Sigmoid colon (tissue), 7 donors: ENCODE results near the gene ADGRF1. TPM values are rescaled to one million over a fixed set of nuclear protein-coding genes. Genes with fewer than 3 reads are reported as not detected.
"Not testable (repeated sequence)": the region's sequence is repeated elsewhere in the genome, so short reads cannot be mapped to it uniquely, and the experiment has no call there.

Experiments
- DNase-seq: peaks from one replicate; pipeline ENCODE4 v3.0.0-alpha.2; 2019
- H3K27ac ChIP-seq, 4 donors: fragments of 200-600 bp; sonication (generic); one replicate each; pipeline ENCODE4 v1.5.1; 2016 to 2019; ENCODE audit warnings: mild to moderate bottlenecking in 1 of 4
- H3K27me3 ChIP-seq, 3 donors: fragments of 200-600 bp; sonication (generic); one replicate each; pipeline ENCODE4 v1.5.1; 2019; ENCODE audit warnings: mild to moderate bottlenecking in 1 of 3
- H3K36me3 ChIP-seq, 4 donors: fragments of 200-600 bp; sonication (generic); one replicate each; pipeline ENCODE4 v1.5.1; 2016 to 2019
- H3K4me1 ChIP-seq, 4 donors: fragments of 200-600 bp; sonication (generic); one replicate each; pipeline ENCODE4 v1.5.1; 2017 to 2019
- H3K4me3 ChIP-seq, 4 donors: fragments of 200-600 bp; sonication (generic); one replicate each; pipeline ENCODE4 v1.5.1; 2017 to 2019; ENCODE audit warnings: mild to moderate bottlenecking in 2 of 4, moderate library complexity in 1 of 4
- H3K9me3 ChIP-seq, 4 donors: fragments of 200-600 bp in 3 of 4; sonication (generic) in 3 of 4; one replicate each; pipeline versions ENCODE4 v1.5.1 to v1.6.1; 2013 to 2019
- EP300 ChIP-seq, 4 donors: sonication (generic); formaldehyde crosslinking; IDR thresholded peaks; one replicate each; pipeline ENCODE4 v1.6.1; 2017; ENCODE audit warnings: antibody characterized with exemption in 4 of 4
- POLR2A ChIP-seq, 2 donors: fragments of 450-650 bp; IDR thresholded peaks; one replicate each; pipeline ENCODE4 v1.6.1; 2016; ENCODE audit warnings: antibody characterized with exemption in 2 of 2, mild to moderate bottlenecking in 2 of 2, moderate library complexity in 2 of 2
- POLR2AphosphoS5 ChIP-seq, 4 donors: sonication (generic); formaldehyde crosslinking; IDR thresholded peaks; one replicate each; pipeline ENCODE4 v1.6.1; 2017; ENCODE audit warnings: antibody characterized with exemption in 4 of 4
- WGBS, 2 donors: extraction: QIAGEN DNeasy Blood & Tissue Kit; methylation state at CpG; one replicate each; pipeline ENCODE4 v1.1.7; 2013; 5-methylcytosine and 5-hydroxymethylcytosine counted together
- intact Hi-C: fragments of 100-400 bp; cut with DNase I; formaldehyde crosslinking; loops from one replicate; pipeline ENCODE4 v1.15.1; 2023
- polyA plus RNA-seq, 3 donors: library from polyadenylated mRNA; stranded (reverse); fragments of 200-250 nt; gene quantifications; one replicate each; pipeline ENCODE4 v1.2.3, GENCODE V29; 2013
- total RNA-seq, 4 donors: library from RNA; depleted of rRNA; stranded (reverse); fragments of >200 nt; gene quantifications; one replicate each; pipeline ENCODE4 v1.1.0, GENCODE V29; 2016
- TF ChIP-seq, protein P1 (sequence below), 4 experiments: fragments of 450-650 bp in 3 of 4; fragments of 200-600 bp in 1 of 4; IDR thresholded peaks; one replicate each; pipeline ENCODE4 v1.5.1; 2016 to 2019; ENCODE audit warnings: antibody characterized with exemption in 4 of 4, mild to moderate bottlenecking in 3 of 4, moderate library complexity in 2 of 4
- donor health status: healthy with polysubstance abuse.
- donor health status: Bipolar disorder and iron deficiency.
- donor health status: healthy.

The ADGRF1 gene
- total and polyA plus RNA-seq, 7 donors, result 0.46 to 1.0 TPM; not detected in 5

- Histone ChIP-seq H3K36me3 (no peaks in the 10 kb centered on the region), H3K4me3 (no peak overlapping the region), H3K27ac (no peak overlapping the region), H3K9me3 (no peaks in the 10 kb centered on the region), H3K27me3 (no peaks in the 10 kb centered on the region), H3K4me1 (no peaks in the 10 kb centered on the region)
- DNase-seq, result no peak
- intact Hi-C loops, result no loop called here
- WGBS, 2 donors, result 30 to 57% methylated on average over 1 of the region's 1 CpG
- TF ChIP-seq POLR2A (IDR thresholded peaks at IDR 0.05), result no peak
Observed at GRCh38 chr6:46996860-46997641, 45.1 kb downstream of the ADGRF1 start.

DNA sequence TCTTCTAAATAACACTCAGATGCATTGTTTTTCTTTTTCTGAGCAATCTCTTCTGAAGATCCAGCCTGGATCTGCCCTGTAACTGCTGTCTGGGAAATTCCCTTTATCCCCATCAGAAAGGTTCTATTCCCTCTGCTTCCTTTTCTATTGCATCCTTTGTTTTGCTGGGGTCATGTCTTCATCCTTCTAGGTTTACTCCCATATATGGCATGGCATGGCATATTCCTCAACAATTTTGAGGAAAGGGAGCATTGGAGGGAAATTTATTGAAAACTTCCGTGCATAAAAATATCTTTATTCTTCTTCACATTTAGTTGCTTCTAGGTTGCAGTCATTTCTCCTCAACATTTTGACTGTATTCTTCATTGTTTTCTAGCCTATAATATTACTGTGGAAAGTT, 47.2 kb downstream of the ADGRF1 start:
- Histone ChIP-seq H3K4me3 (no peak overlapping the region), H3K9me3 (no peaks in the 10 kb centered on the region), H3K36me3 (no peaks in the 10 kb centered on the region), H3K27ac (no peak overlapping the region), H3K4me1 (peaks cover 0 to 7% (median 1%) of the 10 kb centered on the region in 4 donors), H3K27me3 (no peaks in the 10 kb centered on the region)
- intact Hi-C loops, result no loop called here
- no peak for DNase-seq
- TF ChIP-seq POLR2A (IDR thresholded peaks at IDR 0.05) (no peak), EP300 (IDR thresholded peaks at IDR 0.05) (no peak), POLR2AphosphoS5 (IDR thresholded peaks at IDR 0.05) (no peak)
- TF ChIP-seq, protein P1, sequence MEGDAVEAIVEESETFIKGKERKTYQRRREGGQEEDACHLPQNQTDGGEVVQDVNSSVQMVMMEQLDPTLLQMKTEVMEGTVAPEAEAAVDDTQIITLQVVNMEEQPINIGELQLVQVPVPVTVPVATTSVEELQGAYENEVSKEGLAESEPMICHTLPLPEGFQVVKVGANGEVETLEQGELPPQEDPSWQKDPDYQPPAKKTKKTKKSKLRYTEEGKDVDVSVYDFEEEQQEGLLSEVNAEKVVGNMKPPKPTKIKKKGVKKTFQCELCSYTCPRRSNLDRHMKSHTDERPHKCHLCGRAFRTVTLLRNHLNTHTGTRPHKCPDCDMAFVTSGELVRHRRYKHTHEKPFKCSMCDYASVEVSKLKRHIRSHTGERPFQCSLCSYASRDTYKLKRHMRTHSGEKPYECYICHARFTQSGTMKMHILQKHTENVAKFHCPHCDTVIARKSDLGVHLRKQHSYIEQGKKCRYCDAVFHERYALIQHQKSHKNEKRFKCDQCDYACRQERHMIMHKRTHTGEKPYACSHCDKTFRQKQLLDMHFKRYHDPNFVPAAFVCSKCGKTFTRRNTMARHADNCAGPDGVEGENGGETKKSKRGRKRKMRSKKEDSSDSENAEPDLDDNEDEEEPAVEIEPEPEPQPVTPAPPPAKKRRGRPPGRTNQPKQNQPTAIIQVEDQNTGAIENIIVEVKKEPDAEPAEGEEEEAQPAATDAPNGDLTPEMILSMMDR (IDR thresholded peaks at IDR 0.05), result no peak
- WGBS, 2 donors, result 40 to 49% methylated on average over 1 of the region's 1 CpG

GRCh38 chr6:46993846-46994245, 48.3 kb downstream of the ADGRF1 start:
- no peak for TF ChIP-seq POLR2AphosphoS5 (IDR thresholded peaks at IDR 0.05)
- TF ChIP-seq, protein P1 (IDR thresholded peaks at IDR 0.05), result no peak
- TF ChIP-seq POLR2A (IDR thresholded peaks at IDR 0.05), result no peak
- no peak for TF ChIP-seq EP300 (IDR thresholded peaks at IDR 0.05)
- intact Hi-C loops, result no loop called here
- no peaks in the 10 kb centered on the region for H3K9me3 ChIP-seq
- H3K4me3 ChIP-seq, result no peak overlapping the region
- H3K4me1 ChIP-seq, result peaks cover 0 to 7% (median 1%) of the 10 kb centered on the region in 4 donors
- H3K27me3 ChIP-seq, result no peaks in the 10 kb centered on the region
- no peak overlapping the region for H3K27ac ChIP-seq
- WGBS, 2 donors, result 92 to 94% methylated on average over 3 of the region's 3 CpGs
- no peak for DNase-seq
- no peaks in the 10 kb centered on the region for H3K36me3 ChIP-seq

- DNase-seq, intact Hi-C loops: not testable (repeated sequence)
Observed at GRCh38 chr6:46992391-46992790, 49.7 kb downstream of the ADGRF1 start.

DNA sequence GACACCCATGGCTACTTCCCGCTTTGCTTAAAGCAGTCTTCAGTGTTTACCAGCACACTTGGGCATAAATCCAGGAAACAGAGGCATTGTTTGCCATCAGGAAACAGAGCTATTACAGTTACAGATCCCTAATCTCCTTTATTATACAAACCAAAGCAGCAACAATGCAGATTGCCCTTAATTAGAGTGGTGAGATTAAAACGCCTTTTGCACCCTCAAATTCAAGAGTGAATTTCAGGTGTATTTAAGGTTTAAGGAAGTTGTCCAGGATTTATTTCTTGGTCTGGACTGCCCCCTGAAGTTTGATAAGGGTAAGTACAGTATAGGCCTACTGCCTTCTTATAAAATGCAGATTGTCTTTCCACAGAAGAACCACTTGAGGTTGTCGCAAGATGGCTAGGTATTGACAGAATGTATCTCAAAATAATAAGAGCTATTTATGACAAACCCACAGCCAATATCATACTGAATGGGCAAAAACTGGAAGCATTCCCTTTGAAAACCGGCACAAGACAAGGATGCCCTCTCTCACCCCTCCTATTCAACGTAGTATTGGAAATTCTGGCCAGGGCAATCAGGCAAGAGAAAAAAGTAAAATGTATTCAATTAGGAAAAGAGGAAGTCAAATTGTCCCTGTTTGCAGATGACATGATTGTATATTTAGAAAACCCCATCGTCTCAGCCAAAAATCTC, 51.2 kb downstream of the ADGRF1 start:
- H3K36me3 ChIP-seq, H3K9me3 ChIP-seq, H3K27me3 ChIP-seq, H3K4me1 ChIP-seq, H3K27ac ChIP-seq, DNase-seq, H3K4me3 ChIP-seq: not testable (repeated sequence)
- intact Hi-C loops, result loop anchor here (2.0 kb wide), 1 partner anchor 142 kb away; no protein-coding TSS in a partner anchor
- 19 to 53% methylated on average over 6 of the region's 6 CpGs for WGBS, 2 donors
- TF ChIP-seq, protein P1 (IDR thresholded peaks at IDR 0.05), result peak; percentile 54 to 76 (median 60)
- peak in 1 of 4 donors; percentile 33 for TF ChIP-seq POLR2AphosphoS5 (IDR thresholded peaks at IDR 0.05)

More at GRCh38 chr6:46992391-46992790, 49.7 kb downstream of the ADGRF1 start:
- not testable (repeated sequence) for H3K4me1 ChIP-seq, H3K4me3 ChIP-seq, H3K9me3 ChIP-seq, H3K36me3 ChIP-seq, H3K27ac ChIP-seq, H3K27me3 ChIP-seq
- WGBS, 2 donors, result 91% methylated on average over 2 of the region's 2 CpGs
